T follicular helper cell (primary cell): ENCODE results near the gene ENTPD2.
A peak's percentile ranks its signal among the peaks of the same experiment; 100 is the strongest.

ENCODE experiments used
- DNase-seq: peaks from one replicate; pipeline ENCODE4 v3.0.0-alpha.2; 2020; ENCODE audit warnings: low read depth

ENTPD2 gene

GRCh38 chr9:137079401-137079787 lies 25.5 kb upstream of the ENTPD2 start:
- DNase-seq, result no peak

- no peak for DNase-seq
Measured at GRCh38 chr9:137078701-137079400, 25.0 kb upstream of the ENTPD2 start.

- no peak for DNase-seq
Measured at GRCh38 chr9:137077758-137078693, 24.2 kb upstream of the ENTPD2 start.

- peak; percentile 25 for DNase-seq
Measured at GRCh38 chr9:137077010-137077747, 23.3 kb upstream of the ENTPD2 start, which contains the start of gene UAP1L1. UAP1L1 (plus strand) TSS chr9:137077517; CDS start chr9:137077533, 16 bp downstream.

GRCh38 chr9:137076636-137077009 lies 22.8 kb upstream of the ENTPD2 start:
- DNase-seq, result no peak

- no peak for DNase-seq
Measured at GRCh38 chr9:137075275-137075775, 21.5 kb upstream of the ENTPD2 start.

GRCh38 chr9:137074657-137075274 lies 20.9 kb upstream of the ENTPD2 start:
- DNase-seq, result no peak

GRCh38 chr9:137073992-137074399 lies 20.1 kb upstream of the ENTPD2 start:
- no peak for DNase-seq

GRCh38 chr9:137071282-137071681 lies 17.4 kb upstream of the ENTPD2 start:
- no peak for DNase-seq

- no peak for DNase-seq
Measured at GRCh38 chr9:137070906-137071275, 17.0 kb upstream of the ENTPD2 start.

- peak; percentile 74 for DNase-seq
Measured at GRCh38 chr9:137070201-137070905, 16.5 kb upstream of the ENTPD2 start, which contains the start of gene SAPCD2. SAPCD2 (minus strand) TSS chr9:137070557; CDS start chr9:137070460, 97 bp downstream.

- DNase-seq, result no peak
Measured at GRCh38 chr9:137069508-137070091, 15.7 kb upstream of the ENTPD2 start.

GRCh38 chr9:137068539-137069507 lies 15.0 kb upstream of the ENTPD2 start:
- DNase-seq, result no peak

- peak; percentile 77 for DNase-seq
Measured at GRCh38 chr9:137067860-137068538, 14.1 kb upstream of the ENTPD2 start.

GRCh38 chr9:137066096-137066861 lies 12.4 kb upstream of the ENTPD2 start:
- DNase-seq, result no peak

- DNase-seq, result no peak
Measured at GRCh38 chr9:137065336-137065967, 11.6 kb upstream of the ENTPD2 start.

- DNase-seq, result no peak
Measured at GRCh38 chr9:137064880-137065164, 11.0 kb upstream of the ENTPD2 start.
